Stimulated activated CD4-positive, alpha-beta T cell treated with anti-CD3 and anti-CD28 coated beads, Interleukin-2, amount 100 ng/mL, for 48 hours (primary cell): ENCODE results near the gene UCHL3.
"Not testable (repeated sequence)": the region's sequence is repeated elsewhere in the genome, so short reads cannot be mapped to it uniquely, and the experiment has no call there.

Experiments
- DNase-seq, 2 donors: peaks; one replicate each; pipeline ENCODE4 v3.0.0-alpha.2; 2020

The UCHL3 gene

DNA sequence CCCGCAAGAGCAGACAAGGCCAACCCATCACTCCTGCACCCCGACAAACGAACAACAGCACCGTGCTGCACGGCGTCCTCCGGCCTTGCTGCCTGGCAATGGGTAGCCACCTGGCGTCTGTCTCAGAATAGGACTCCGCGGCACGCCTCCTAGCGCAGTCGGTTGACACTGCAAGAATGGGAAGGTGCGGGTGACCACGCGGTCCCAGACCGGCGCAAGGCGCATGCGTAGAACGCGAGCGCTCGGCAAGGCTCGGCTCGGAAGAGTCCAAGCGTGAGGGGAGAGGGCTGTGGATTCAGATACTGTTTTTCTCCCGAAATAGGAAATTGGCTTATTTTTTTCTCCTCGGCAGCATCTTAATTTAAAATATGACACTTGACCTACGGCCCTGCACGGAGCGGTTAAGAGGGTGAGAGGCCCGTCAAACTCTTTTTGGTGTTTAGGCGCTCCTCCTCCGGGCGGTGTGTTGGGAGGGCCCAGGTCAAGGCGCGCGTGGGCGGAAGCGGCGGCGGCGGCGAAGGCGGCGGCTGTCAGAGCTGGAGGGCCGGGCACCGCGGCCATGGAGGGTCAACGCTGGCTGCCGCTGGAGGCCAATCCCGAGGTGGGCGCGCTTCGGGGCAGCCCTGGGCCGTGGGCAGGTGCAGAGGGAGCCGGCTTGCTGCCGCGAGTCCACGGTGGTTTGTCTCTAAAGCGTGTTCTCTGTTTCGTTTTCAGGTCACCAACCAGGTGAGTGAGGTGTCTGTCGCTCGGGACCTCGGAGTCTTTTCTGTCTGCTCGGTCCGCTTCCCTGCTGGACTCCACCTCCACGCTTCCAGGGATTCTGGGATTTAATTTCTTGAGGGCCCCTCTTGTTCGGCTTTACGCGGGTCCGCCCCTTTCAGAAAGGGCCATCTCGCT is at the start of gene UCHL3:
Gene UCHL3 (plus strand): TSS at position 530 of the 897 bp plus-strand sequence. CDS start 30 bp downstream, at position 560.
- peak; percentile 97 for DNase-seq

DNA sequence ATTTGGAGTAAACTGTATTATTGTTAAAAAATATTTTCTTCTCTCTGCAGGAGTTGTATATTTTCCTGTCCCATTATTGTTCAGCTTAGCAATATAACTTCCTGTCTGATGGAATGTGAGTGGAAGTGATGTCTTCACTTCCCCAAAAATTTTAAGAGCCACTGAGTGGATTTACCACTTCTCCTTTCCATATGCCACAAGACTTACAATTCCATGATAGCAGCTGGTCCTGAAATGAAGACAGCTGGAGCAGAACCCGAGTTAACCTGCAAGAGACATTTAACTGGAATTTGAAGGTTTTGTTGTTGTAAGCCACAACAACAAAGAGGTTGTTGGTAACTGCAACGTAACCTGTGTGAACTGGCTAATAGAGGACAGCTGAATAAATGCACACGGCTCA is 44.3 kb upstream of the UCHL3 start:
- DNase-seq, result no peak

DNA sequence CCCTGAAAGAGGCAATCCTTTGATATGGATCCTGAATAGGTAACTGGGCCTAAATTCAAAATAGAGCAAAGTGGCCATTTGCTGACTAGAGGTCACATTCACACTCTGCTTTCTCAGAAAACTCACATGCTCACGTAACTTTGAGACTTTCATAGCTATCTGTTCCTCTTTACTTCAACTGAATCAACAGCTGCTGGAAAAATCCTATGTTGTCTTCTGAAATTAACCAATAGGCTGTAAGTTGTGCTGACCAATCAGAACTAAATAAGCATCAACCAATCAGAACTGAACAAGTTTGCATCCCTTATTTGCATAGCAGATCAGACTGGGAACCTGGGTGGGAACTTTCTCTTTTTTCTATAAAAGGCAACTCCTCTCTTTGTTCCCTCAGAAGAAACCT is 43.6 kb upstream of the UCHL3 start:
- DNase-seq, result no peak

DNA sequence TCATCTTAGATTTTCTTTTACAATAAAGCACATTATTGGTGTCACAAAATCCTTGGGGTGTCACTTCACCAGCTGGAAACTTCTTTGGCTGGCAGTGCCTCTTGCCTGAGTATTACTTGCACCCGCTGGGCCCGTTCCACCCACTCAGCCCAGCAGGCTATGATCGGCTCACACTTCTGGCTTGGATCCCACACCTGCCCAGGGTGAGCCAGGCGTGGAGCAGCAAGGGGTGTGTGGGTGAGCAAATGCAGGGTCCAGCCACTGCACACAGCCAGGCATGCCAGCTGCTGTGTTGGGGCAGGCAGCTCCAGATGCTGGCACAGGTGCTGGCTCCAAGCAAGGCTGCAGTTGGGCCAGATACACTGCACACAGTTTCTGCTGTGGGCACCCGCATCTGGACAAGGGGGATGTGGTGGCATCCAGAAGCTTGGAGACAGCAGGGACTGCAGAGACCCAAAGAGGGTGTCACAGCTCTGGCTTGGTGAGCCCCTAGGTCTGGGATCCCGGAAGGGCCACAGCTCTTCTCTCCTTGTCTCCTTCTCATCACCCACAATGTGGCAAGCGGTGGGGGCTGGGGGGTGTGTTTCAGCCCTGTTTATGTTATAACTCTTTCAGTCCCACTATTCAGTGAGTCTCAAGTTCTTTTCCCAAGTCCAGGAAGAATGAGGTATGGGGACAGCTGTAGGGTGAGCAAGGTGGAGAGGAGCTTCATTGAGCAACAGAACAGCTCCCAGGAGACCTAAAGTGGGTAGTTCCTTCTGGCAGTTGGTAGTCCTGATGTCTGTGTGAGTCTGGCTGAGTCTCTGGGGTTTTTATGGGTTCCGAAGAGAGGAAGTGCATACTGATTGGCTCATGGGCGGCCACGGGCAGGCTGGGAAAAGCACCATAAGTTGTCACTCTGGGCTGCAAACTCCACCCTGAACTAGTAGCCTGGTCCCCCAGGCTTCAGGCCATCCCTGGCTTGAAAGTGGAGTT is 42.3 kb upstream of the UCHL3 start:
- DNase-seq, result no peak

DNA sequence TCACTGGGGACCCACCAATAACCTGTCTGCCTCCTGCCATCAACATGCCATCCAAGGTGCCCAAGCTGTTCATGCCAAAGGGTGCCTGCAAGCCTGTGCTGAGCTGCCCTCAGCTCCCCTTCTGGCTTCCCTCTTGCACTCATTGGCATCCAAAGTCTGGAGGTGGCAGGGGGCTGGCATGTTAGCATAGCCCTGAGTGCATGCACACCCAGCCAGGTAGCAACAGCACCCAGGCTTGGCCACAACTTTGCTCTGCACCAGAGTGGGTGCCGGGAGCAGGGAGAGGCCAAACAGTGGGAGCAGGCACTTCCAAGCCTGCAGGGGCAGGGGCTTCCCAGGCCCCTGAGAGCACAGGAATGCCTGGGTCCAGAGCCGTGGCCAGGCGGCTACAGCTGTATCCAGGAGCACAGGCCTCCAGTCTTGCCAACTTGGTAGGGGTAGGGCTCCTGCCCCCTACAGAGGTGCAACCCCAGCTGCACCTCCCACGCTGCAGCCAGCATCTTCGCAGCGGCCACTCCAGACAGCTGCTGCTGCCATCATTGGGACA is 41.5 kb upstream of the UCHL3 start:
- DNase-seq, result no peak

DNA sequence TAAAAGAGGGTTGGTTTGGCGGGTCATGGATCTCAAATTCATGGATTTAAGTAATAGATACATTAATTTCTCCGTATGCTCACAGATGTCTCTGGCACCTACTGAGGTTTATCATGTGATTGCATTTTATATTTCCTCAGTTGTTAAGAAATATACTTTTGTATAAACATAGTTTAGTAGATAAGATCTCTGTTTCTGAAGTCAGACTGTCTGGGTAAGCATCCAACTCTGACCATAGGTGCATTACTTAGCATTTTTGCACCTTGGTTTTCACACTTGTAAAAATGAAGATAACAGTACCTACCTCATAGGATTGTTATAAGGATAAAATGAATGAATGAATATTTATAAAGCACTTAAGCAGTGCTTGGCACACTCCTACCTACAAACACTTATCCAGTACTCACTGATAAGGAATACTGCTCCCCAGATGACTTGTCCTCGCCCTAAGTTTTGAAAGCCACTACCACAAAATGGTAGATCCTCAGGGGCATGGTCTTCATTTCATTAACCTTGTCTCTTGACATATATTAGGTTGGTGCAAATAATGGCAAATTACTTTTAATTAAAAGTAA is 38.5 kb upstream of the UCHL3 start:
- DNase-seq, result no peak

DNA sequence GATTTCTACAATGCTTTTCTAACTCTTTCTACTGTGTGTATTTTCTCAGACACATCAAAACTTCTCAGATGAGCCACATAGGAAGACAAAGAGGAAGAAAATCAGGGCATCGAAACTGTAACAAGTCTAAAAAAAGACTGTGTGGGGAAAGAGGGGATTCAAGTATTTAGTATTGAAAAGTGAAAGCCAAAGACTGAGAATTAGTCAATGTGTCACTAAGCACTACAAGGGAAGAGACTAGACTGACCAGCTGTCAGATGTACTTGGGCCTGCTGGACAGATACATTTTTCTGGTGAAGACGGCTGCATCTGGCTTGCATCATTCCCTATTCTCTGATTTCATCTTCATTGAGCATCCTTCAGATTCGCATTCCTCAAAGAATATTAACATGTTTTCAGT is 37.3 kb upstream of the UCHL3 start:
- no peak for DNase-seq

DNA sequence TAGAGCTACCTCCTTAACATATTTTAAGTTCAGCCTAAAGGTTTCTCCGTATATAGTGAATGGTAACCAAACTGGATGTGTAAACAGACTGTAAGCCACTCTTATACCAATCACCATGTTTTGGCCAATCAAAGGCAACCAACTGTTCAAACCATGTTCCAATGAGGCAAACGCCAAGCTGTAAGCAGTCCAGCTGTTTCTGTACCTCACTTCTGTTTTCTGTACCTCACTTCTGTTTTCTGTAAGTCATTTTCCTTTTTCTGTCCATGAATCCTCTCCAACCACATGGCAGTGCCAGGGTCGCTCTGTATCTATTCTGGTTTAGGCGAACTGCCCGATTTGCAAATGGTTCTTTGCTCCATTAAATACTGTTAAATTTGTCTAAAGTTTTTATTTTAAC is 36.3 kb upstream of the UCHL3 start:
- no peak for DNase-seq

DNA sequence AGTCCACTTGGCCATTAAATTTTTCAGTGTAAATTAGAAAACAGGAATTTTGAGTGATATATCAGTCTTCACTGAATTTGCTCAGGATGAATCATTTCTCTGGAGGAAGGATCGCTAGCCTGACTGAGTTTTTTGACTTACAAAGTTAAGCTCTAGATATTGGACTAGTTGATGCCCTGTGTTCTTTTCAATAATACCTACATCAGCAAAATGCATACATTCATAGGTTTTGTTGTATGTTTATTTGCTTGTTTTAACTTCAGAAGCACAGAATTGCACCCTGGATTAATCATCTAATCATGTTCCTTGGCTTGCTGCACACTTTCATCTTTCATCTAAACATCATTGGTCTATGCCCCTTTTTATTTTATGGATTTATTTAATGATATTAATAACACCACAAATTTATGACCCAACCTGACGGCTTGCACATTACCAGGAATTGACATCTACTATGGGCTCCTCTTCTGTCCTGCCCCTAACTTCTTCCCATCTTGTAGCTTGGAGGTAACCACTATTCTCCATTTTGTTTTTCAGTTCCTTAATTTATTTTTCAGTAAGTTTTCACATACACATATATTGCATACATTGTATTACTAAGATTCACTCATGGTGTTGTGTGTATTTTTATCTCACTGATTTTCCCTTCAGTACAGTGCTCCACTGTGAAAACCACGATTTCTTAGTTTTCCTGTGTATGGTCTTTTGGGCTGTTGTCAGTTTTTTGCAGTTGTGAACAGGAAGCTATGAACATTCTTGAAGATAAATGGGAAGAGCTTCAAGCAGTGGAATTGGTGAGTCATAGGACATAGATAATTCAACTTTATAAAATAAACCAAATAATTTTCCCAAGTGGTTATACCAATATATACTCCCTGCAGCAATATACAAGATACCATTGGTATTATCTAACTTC is 35.3 kb upstream of the UCHL3 start:
- no peak for DNase-seq

DNA sequence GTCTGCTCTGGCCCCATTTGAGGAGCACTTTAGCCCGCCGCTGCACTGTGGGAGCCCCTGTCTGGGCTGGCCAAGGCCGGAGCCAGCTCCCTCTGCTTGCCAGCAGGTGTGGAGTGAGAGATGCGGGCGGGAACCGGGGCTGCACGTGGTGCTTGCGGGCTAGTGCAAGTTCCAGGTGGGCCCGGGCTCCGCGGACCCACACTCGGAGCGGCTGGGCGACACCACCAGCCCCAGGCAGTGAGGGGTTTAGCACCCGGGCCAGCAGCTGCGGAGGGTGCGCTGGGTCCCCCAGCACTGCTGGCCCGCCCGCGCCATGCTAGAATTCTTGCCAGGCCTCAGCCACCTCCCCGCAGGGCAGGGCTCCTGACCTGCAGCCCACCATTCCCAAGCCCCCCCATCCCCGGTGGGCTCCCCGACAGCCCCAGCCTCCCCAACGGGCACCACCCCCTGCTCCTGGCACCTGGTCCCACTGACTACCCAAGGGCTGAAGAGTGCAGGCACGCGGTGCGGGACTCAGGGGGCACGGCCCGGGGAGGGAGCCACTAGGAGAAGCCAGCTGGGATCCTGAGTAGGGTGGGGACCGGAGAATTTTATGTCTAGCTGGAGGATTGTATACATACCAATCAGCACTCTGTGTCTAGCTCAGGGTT is 31.0 kb upstream of the UCHL3 start:
- no peak for DNase-seq

DNA sequence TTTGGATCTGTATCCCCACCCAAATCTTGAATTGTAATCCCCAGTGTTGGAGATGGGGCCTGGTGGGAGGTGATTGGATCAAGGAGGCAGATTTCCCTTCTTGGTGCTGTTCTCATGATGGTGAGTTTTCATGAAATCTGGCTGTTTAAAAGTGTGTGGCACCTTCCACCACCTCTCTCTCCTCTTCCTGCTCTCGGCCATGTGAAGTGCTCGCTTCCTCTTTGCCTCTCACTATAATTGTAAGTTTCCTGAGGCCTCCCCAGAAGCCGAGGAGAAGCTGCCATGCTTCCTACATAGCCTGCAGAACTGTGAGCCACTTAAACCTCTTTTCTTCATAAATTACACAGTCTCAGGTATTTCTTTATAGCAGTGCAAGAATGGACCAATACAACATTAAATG is 27.6 kb upstream of the UCHL3 start:
- no peak for DNase-seq

DNA sequence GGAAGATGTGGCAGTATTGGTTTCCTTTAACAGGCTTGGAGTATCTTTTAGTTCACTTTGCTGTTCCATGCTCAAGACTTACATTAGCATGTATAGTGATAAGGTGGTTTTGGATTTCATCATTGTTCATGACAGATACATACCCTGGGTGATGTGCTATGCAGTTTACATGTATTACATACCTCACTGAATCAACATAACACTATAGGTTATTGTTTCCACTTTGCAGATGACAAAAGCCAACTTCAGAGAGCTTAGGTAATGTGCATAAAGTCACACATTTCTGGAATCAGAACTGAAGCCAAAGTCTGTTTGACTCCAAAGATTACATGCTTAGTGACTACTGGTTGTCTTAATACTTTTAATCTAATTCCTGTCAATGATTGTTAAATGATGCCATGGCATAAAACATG is 19.0 kb upstream of the UCHL3 start:
- DNase-seq, result no peak

DNA sequence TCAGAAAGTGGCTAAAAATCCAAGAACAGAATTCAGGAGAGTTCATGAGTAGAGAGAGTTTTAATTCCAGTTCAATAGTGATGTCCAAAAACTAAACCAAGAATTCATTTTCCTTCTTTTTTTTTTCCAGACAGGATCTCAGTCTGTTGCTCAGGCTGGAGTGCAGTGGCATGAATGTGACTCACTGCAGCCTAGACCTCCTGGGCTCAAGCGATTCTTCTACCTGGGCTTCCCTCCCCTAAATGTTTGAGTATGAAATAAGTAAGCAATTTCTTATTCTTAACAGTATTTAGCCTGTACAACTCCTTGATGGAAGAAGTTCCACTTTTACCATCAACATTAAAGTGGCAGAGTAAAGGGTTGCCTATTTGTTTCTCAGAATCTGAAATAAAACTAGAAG is 15.7 kb upstream of the UCHL3 start:
- no peak for DNase-seq

DNA sequence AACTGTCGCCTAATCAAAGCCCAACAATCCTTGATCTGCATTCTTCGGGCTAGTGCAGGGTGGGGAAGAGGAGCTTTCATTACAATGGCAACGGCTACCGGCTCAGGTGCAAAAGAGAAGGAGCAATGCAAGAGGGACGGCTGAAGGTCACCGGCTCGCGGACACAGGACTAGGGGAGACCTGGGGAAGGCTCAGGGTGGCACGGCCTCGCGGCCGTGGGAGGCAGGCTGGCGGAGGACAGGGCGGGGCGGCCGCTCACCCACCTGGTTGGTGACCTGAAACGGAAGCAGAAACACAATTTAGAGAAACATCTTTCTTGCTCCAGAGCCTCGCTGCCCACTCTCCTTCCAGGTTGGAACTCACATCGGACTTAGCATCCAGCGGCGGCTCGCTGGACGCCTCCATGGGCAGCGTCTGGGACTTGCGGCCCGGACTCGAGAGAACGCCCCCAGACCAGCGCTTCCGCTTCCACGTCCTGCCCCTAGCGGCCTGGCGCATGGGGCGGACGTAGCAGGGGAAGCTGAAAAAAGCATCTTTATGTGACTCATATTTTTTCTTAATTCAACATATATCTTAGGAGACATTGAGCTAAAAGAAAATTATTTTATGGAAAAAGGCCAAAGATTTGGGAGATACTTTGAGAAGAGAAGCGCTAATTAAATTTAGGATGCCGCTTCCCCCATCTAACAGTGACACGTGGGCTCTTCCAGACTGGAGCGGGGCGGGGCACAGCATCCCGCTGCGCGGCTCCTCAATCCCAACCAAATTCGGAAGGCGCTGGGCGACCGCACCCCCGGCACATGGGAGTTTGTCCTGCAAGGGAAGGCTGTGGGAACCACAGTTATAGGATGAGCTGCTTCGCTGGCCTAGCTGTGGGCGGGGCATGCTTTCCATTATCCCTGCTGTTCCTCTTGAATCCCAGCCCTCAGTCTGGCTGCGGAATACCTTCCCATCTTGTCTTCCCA is 11.9 kb upstream of the UCHL3 start, which contains the start of gene COMMD6:
Gene COMMD6 (minus strand): TSS at position 441 of the 965 bp plus-strand sequence. CDS start 36 bp downstream, at position 405.
- DNase-seq, result peak; percentile 59 to 67

DNA sequence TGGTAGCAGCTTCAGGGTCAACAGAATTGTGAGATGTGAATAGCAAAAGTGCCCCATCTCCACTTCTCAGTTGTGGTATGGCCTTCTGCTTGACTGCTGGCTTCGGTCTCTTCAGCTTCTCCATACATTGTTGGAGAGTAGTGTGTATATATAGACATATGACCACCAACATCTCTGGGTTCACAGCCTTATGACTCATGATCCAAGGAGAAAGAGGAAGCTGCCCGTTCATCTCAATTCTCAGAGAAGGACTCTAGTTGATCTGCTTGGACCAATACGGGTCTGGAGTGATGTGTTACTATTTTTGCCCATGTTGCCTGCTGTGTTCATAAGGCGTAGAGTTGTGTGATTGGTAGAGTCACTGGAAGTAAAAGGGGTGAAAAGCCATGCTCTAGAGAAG is 8.3 kb upstream of the UCHL3 start:
- DNase-seq, result no peak

DNA sequence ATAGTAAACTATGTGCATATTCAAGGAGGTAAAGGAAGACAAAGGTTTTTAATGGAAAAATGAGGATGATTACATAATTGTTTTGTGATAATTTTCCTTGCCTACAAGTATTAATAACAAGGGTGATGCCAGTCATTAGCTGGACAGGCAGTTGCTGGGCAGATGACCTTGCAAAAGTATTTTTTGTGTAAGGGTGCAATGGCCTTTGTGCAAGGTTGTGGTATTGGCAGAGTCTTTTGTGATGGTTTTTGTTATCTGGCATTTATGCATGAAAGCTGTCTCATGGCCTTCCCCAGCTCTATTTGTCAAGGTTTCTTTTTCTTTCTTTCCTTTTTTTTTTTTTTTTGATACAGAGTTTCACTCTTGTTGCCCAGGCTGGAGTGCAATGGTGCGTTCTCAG is 7.6 kb upstream of the UCHL3 start:
- no peak for DNase-seq

DNA sequence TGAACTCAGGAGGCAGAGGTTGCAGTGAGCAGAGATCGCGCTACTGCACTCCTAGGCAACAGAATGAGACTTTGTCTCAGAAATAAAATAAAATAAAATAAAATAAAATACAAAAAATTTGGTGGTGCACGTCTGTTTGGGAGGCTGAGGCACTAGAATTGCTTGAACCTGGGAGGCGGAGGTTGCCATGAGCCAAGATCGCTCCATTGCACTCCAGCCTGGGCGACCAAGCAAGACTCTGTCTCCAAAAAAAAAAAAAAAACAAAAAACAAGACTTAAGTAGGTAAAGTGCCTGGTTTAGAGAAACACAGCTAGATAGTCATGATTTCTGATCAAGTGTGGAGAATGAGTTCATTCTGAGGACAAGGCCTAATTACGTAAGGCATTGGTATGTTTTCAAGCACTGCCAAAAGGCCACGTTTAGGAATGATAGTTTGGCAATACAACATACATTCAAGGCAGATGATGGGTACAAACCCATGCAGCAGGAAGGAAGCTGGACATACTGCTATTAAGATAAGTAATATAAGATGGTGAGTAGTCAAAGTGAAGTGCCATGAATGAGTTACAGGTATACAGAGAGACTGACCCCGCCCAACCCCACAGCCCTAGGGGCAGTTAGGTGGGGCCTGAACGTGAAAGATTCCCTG is 4.8 kb upstream of the UCHL3 start:
- DNase-seq, result no peak

DNA sequence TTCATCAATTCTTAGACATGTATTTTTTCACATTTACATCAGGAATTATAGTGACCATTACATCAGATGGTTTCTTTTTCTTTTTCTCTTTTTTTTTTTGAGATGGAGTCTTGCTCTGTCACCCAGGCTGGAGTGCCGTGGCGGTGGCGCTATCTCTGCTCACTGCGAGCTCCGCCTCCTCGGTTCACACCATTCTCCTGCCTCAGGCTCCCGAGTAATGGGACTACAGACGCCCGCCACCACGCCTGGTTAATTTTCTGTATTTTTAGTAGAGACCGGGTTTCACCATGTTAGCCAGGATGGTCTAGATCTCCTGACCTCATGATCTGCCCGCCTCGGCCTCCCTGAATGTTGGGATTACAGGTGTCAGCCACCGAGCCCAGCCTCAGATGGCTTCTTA is 4.2 kb upstream of the UCHL3 start:
- DNase-seq, result not testable (repeated sequence)

DNA sequence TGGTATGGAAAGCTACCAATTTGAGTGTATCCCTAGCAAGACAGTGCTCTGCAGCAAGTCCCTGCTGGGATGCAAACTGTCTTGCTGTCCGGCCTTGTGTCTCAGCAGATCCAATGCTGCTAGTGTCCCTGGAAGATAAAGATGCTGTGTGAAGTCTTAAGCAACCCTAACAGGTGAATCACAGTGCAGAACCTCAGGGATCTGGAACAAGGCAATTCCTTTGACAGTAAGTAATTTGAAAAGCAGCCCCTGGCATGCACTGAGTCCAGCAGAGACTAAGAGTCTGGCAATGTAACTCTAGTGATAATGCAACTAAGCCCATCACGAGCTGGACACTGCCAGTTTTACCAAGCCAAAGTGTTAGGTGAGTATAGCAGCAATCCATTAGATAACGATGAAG is 1.7 kb upstream of the UCHL3 start:
- DNase-seq, result no peak
